AG04450 (cell line): ENCODE measurements around the gene PRRT4. TPM values are rescaled to one million over a fixed set of nuclear protein-coding genes. Genes with fewer than 3 reads are reported as not detected.

Experiments used
- CTCF ChIA-PET: fragments of 300-600, 350-600 bp; formaldehyde crosslinking; extraction: SDS; loops from one replicate; lab custom pipeline; 2022; ENCODE audit warnings: antibody characterized with exemption, inconsistent platforms; lab: Charles Lee
- POLR2A ChIA-PET: fragments of 350-600 bp; formaldehyde crosslinking; extraction: SDS; loops from one replicate; lab custom pipeline; 2021; ENCODE audit warnings: antibody characterized with exemption, inconsistent platforms; lab: Yijun Ruan, JAX
- DNase-seq: peaks from one replicate; pipeline ENCODE4 v3.0.0-alpha.2; 2011; ENCODE audit warnings: low read depth, low spot score
- H3K27ac ChIP-seq: one replicate; pipeline ENCODE4 v1.5.1; 2012; ENCODE audit warnings: low read depth, low read length, control low read depth
- H3K27me3 ChIP-seq: one replicate; pipeline ENCODE4 v1.6.0; 2012; ENCODE audit warnings: low read length; ENCODE audit not compliant: control insufficient read depth, insufficient read depth
- H3K4me3 ChIP-seq: 2 replicates; pipeline ENCODE4 v1.5.1; 2011; ENCODE audit warnings: mild to moderate bottlenecking, low read depth, low read length, control low read depth
- H3K9me3 ChIP-seq: 2 replicates; pipeline ENCODE4 v1.5.1; 2012; ENCODE audit warnings: low read length; ENCODE audit not compliant: control insufficient read depth, insufficient read depth
- polyA plus RNA-seq: library from polyadenylated mRNA; depleted of rRNA; stranded (reverse); fragments of >200 nt; gene quantifications from 2 replicates; pipeline ENCODE4 v1.2.3, GENCODE V29; 2011
- TF ChIP-seq, protein P1 (sequence below): IDR thresholded peaks from 2 replicates; pipeline ENCODE4 v1.5.1; 2011; ENCODE audit warnings: low read depth, low read length, control low read depth, inconsistent platforms

PRRT4 gene
- polyA plus RNA-seq, 1 experiment = not detected

DNA sequence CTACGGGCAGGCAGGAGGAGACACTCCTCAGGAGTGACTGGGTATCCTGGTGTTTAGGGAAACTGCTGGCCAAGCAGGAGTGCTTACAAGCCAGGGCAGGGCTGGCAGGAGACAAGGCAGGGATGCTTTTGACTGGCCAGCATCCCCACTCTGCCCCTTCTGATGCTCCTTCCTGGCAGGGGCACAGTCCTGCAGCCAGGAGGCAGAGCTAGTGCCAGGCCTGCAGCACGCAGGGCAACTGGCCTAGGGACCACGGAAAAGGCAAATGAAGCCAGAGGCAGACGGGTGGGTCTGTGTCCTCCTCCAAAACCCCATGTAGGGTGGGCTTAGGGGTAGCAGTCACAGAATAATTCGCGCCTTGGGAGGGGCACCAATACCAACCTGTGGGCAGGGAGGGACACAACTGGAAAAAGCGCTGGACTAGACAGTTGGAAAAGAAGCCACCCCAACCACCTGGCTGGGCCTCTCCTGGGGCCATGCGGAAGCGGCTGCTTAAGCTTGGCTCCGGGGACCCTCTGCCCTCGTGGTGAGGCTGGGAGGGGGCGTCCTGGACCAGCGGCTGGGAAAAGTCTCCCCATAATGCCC is 43.5 kb upstream of the PRRT4 start:
- CTCF ChIA-PET = interaction anchor here (0.6 to 1.1 kb wide), 4 partner anchors 20 to 61 kb away, joined by 3 read pairs; partner anchors contain the start of gene RBM28
- Histone ChIP-seq H3K4me3 (peak overlapping the region; percentile 74), H3K27ac (peak overlapping the region; percentile 31), H3K9me3 (no peaks in the 10 kb centered on the region), H3K27me3 (no peaks in the 10 kb centered on the region)
- no peak for DNase-seq
- TF ChIP-seq, protein P1, sequence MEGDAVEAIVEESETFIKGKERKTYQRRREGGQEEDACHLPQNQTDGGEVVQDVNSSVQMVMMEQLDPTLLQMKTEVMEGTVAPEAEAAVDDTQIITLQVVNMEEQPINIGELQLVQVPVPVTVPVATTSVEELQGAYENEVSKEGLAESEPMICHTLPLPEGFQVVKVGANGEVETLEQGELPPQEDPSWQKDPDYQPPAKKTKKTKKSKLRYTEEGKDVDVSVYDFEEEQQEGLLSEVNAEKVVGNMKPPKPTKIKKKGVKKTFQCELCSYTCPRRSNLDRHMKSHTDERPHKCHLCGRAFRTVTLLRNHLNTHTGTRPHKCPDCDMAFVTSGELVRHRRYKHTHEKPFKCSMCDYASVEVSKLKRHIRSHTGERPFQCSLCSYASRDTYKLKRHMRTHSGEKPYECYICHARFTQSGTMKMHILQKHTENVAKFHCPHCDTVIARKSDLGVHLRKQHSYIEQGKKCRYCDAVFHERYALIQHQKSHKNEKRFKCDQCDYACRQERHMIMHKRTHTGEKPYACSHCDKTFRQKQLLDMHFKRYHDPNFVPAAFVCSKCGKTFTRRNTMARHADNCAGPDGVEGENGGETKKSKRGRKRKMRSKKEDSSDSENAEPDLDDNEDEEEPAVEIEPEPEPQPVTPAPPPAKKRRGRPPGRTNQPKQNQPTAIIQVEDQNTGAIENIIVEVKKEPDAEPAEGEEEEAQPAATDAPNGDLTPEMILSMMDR = peak; percentile 31; the same call in 1 of the 2 replicates
- POLR2A ChIA-PET = no interaction called here

DNA sequence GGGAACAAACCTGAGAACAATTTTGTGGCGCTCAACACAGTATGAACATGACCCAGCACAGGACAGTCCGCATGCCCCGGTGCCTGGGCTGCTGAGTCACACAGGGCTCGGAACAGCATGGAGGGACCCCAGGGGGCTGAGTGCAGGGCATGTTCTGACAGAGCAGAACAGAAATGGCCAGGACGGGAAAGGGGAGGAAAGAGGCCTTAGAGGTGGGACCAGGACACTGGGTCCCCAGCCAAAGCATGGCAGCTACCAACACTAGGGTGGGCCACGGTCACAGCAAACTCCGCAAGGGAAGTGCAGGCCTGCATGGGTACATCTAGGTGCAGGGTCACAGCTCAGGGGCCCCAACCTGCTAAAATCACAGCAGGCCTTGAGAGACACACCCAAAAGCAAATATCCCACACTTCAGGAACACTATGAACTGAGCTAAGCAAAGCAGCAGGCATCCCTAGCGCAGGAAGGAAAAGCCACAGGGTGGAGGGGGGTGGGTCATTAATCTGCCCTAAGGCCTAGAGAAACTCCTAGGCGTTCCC is 42.7 kb upstream of the PRRT4 start:
- DNase-seq = no peak
- Histone ChIP-seq H3K4me3 (peak overlapping the region; percentile 74), H3K27ac (no peak overlapping the region), H3K27me3 (no peaks in the 10 kb centered on the region), H3K9me3 (no peaks in the 10 kb centered on the region)
- TF ChIP-seq, protein P1 = no peak
- ChIA-PET POLR2A (interaction anchor here (0.6 kb wide), 1 partner anchor 14 kb away, joined by 3 read pairs; no protein-coding TSS in a partner anchor), CTCF (interaction anchor here (0.7 to 1.5 kb wide), 6 partner anchors 21 to 60 kb away, joined by 3 to 6 read pairs (median 3); partner anchors contain the start of gene RBM28)

DNA sequence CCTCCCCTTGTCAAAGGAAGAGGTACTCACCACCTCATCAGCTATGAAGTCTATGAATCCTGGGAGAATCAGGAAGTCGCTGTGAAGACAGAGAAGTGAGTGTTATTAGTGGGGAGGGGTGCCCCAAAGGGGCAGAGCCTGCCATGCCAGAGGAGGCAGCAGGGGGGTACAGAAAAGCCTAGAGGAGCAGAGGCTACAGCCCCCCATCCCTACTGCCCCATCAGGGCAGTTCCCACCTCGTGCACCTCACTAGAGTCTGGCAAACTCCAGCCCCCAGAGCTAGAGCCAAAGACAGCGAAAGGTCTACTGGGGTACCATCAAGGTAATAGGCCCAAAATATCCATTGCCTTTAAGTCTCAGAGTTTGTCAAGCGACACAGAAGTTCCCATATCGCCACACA is 42.2 kb upstream of the PRRT4 start:
- TF ChIP-seq, protein P1 = no peak
- POLR2A ChIA-PET = interaction anchor here (0.6 kb wide), 1 partner anchor 15 kb away, joined by 3 read pairs; no protein-coding TSS in a partner anchor
- no peak overlapping the region for H3K4me3 ChIP-seq

DNA sequence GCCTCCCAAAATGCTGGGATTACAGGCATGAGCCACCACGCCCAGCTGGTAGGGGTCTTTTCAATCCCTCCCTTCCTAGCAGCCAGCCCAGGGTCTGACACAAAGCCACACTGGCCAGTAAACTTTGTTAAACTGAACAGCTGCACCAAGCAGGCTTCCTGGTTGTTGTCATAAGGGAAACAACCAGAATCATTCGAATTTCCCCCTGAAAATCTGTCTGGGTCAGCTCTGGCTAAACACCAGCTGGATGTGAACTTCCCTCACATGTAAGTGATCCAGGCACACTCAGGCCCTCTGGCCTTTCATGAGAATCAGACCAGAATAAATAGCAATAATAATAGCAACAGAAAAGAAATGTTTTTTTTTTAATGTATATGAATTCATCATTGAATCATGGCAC is 40.9 kb upstream of the PRRT4 start:
- no peaks in the 10 kb centered on the region for H3K9me3 ChIP-seq
- DNase-seq = no peak
- TF ChIP-seq, protein P1 = no peak
- ChIA-PET CTCF (interaction anchor here (3.2 kb wide), 1 partner anchor 24 kb away, joined by 18 read pairs; no protein-coding TSS in a partner anchor), POLR2A (no interaction called here)
- H3K27ac ChIP-seq = no peak overlapping the region
- H3K4me3 ChIP-seq = no peak overlapping the region
- H3K27me3 ChIP-seq = no peaks in the 10 kb centered on the region

More for the DNA sequence above, 42.2 kb upstream of the PRRT4 start:
- CTCF ChIA-PET = interaction anchor here (0.5 to 3.2 kb wide), 7 partner anchors 16 to 60 kb away, joined by 3 to 18 read pairs (median 3); partner anchors contain the start of gene RBM28
- no peak for DNase-seq
- H3K27ac ChIP-seq = peak overlapping the region; percentile 11
- no peaks in the 10 kb centered on the region for H3K9me3 ChIP-seq
- H3K27me3 ChIP-seq = no peaks in the 10 kb centered on the region

DNA sequence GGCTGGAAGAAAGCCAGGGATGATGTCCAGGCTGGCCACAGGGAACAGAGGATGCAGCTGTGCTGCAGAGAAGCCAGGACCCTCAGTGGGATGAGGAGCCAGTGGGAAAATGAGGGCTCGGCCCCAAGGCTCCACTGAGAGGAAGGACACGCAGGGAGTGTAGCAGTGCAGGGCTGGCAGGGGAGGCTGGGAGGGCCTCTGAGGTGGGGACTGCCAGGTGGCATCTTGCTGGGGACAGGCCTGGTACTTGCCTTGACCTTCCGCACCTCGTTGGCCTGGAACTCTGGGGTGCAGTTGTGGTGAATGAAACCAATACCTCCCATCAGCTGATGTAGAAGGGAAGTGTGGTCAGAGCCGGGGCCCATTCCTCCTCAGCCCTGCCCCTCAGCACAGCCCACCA is 39.1 kb upstream of the PRRT4 start:
- ChIA-PET CTCF (interaction anchor here (3.2 to 4.0 kb wide), 2 partner anchors 25 to 26 kb away, joined by 18 to 88 read pairs; no protein-coding TSS in a partner anchor), POLR2A (no interaction called here)
- Histone ChIP-seq H3K9me3 (no peaks in the 10 kb centered on the region), H3K27ac (no peak overlapping the region), H3K27me3 (no peaks in the 10 kb centered on the region), H3K4me3 (no peak overlapping the region)
- no peak for DNase-seq
- TF ChIP-seq, protein P1 = no peak
